G401.6 (cell line): ENCODE measurements around the gene OR9G4.
A peak's percentile ranks its signal among the peaks of the same experiment; 100 is the strongest.

Source experiments
- FAIRE-seq: peaks from 2 replicates; lab custom pipeline; 2012; peaks lifted over from hg19 to GRCh38; lab: Jason Lieb, UNC

The OR9G4 gene

GRCh38 chr11:56748597-56748996, at the start of gene OR9G4:
Gene OR9G4, minus strand, starts transcription at chr11:56748697. Its CDS starts 4,931 bp downstream, at chr11:56743766.
- FAIRE-seq = no peak

GRCh38 chr11:56783448-56784041, 35.0 kb upstream of the OR9G4 start:
- FAIRE-seq = peak; percentile 84

- no peak for FAIRE-seq
Measured at GRCh38 chr11:56782167-56782847, 33.8 kb upstream of the OR9G4 start.

- FAIRE-seq = no peak
Measured at GRCh38 chr11:56776809-56777208, 28.3 kb upstream of the OR9G4 start.

GRCh38 chr11:56764976-56765375, 16.5 kb upstream of the OR9G4 start:
- no peak for FAIRE-seq

- no peak for FAIRE-seq
Measured at GRCh38 chr11:56751480-56751879, 3.0 kb upstream of the OR9G4 start.

- FAIRE-seq = no peak
Measured at GRCh38 chr11:56750190-56750589, 1.7 kb upstream of the OR9G4 start.

GRCh38 chr11:56740886-56741285, 7.6 kb downstream of the OR9G4 start:
- FAIRE-seq = no peak

- FAIRE-seq = no peak
Measured at GRCh38 chr11:56740107-56740506, 8.4 kb downstream of the OR9G4 start.

- FAIRE-seq = no peak
Measured at GRCh38 chr11:56720513-56720912, 28.0 kb downstream of the OR9G4 start.

GRCh38 chr11:56716379-56716854, 32.1 kb downstream of the OR9G4 start:
- FAIRE-seq = no peak

- no peak for FAIRE-seq
Measured at GRCh38 chr11:56714206-56714605, 34.3 kb downstream of the OR9G4 start.

GRCh38 chr11:56706486-56706885, 42.0 kb downstream of the OR9G4 start:
- FAIRE-seq = no peak

- no peak for FAIRE-seq
Measured at GRCh38 chr11:56705784-56706396, 42.6 kb downstream of the OR9G4 start.

GRCh38 chr11:56700914-56701485, 47.5 kb downstream of the OR9G4 start:
- FAIRE-seq = no peak

- no peak for FAIRE-seq
Measured at GRCh38 chr11:56700242-56700913, 48.1 kb downstream of the OR9G4 start.

GRCh38 chr11:56698795-56699194, 49.7 kb downstream of the OR9G4 start, which contains the start of gene OR9G1:
Gene OR9G1, plus strand, starts transcription at chr11:56699095. Its CDS starts 1,293 bp downstream, at chr11:56700388.
- FAIRE-seq = no peak

- FAIRE-seq = no peak
Measured at GRCh38 chr11:56693428-56693827, 55.1 kb downstream of the OR9G4 start.
